ENCODE measurements around the gene FBXL2. TPM values are rescaled to one million over a fixed set of nuclear protein-coding genes. Genes with fewer than 3 reads are reported as not detected.

FBXL2 gene
- polyA plus RNA-seq, 1 experiment: 19.1 TPM

GRCh38 chr3:33313331-33313730, 36.1 kb downstream of the FBXL2 start:
- POLR2A ChIA-PET: no interaction called here
- CTCF ChIA-PET: no interaction called here
- DNase-seq (ENCODE audit: low read depth): no peak
- no peaks in the 10 kb centered on the region for H3K36me3 ChIP-seq (ENCODE audit: control insufficient read depth, insufficient read depth, low read length)
- H3K4me3 ChIP-seq (ENCODE audit: low read depth, low read length): no peak overlapping the region
- no peaks in the 10 kb centered on the region for H3K27me3 ChIP-seq (ENCODE audit: control insufficient read depth, insufficient read depth, low read length)
- TF ChIP-seq, protein P1, sequence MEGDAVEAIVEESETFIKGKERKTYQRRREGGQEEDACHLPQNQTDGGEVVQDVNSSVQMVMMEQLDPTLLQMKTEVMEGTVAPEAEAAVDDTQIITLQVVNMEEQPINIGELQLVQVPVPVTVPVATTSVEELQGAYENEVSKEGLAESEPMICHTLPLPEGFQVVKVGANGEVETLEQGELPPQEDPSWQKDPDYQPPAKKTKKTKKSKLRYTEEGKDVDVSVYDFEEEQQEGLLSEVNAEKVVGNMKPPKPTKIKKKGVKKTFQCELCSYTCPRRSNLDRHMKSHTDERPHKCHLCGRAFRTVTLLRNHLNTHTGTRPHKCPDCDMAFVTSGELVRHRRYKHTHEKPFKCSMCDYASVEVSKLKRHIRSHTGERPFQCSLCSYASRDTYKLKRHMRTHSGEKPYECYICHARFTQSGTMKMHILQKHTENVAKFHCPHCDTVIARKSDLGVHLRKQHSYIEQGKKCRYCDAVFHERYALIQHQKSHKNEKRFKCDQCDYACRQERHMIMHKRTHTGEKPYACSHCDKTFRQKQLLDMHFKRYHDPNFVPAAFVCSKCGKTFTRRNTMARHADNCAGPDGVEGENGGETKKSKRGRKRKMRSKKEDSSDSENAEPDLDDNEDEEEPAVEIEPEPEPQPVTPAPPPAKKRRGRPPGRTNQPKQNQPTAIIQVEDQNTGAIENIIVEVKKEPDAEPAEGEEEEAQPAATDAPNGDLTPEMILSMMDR (IDR thresholded peaks at IDR 0.05; ENCODE audit: insufficient read depth, low read depth, low read length): no peak

DNA sequence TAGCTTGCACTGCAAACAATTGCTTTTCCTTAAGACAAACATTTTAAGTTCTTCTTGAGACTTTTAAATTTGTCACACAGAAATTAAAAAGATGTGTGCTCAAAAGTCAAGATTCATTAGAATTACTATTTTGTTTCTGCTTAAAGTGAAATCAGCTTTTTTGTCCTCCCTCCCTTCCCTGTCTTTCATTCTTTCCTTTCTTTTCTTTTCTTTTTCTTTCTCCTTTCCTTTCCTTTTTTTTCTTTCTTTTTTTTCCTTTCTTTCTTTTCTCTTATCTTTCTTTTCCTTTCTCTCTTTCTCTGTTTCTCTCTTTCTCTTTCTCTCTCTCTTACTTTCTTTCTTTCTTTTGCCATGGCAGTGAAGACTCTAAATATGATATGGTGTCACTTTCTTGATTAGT, 37.8 kb downstream of the FBXL2 start:
- DNase-seq (ENCODE audit: low read depth): no peak
- ChIA-PET CTCF (no interaction called here), POLR2A (no interaction called here)
- H3K4me3 ChIP-seq (ENCODE audit: low read depth, low read length): no peak overlapping the region
- TF ChIP-seq, protein P1 (IDR thresholded peaks at IDR 0.05; ENCODE audit: insufficient read depth, low read depth, low read length): no peak
- no peaks in the 10 kb centered on the region for H3K27me3 ChIP-seq (ENCODE audit: control insufficient read depth, insufficient read depth, low read length)
- H3K36me3 ChIP-seq (ENCODE audit: control insufficient read depth, insufficient read depth, low read length): no peaks in the 10 kb centered on the region

GRCh38 chr3:33315826-33316225, 38.6 kb downstream of the FBXL2 start:
- CTCF ChIA-PET: no interaction called here
- Histone ChIP-seq H3K4me3 (ENCODE audit: low read depth, low read length) (no peak overlapping the region), H3K27me3 (ENCODE audit: control insufficient read depth, insufficient read depth, low read length) (no peaks in the 10 kb centered on the region), H3K36me3 (ENCODE audit: control insufficient read depth, insufficient read depth, low read length) (no peaks in the 10 kb centered on the region)
- POLR2A ChIA-PET: no interaction called here
- no peak for DNase-seq (ENCODE audit: low read depth)
- TF ChIP-seq, protein P1 (IDR thresholded peaks at IDR 0.05; ENCODE audit: insufficient read depth, low read depth, low read length): no peak

- DNase-seq (ENCODE audit: low read depth): no peak
- CTCF ChIA-PET: interaction anchor here (1.0 kb wide), 1 partner anchor 186 kb away, joined by 4 read pairs; no protein-coding TSS in a partner anchor
- no peak overlapping the region for H3K4me3 ChIP-seq (ENCODE audit: low read depth, low read length)
- TF ChIP-seq, protein P1 (IDR thresholded peaks at IDR 0.05; ENCODE audit: insufficient read depth, low read depth, low read length): no peak
- POLR2A ChIA-PET: no interaction called here
- no peaks in the 10 kb centered on the region for H3K27me3 ChIP-seq (ENCODE audit: control insufficient read depth, insufficient read depth, low read length)
- H3K36me3 ChIP-seq (ENCODE audit: control insufficient read depth, insufficient read depth, low read length): no peaks in the 10 kb centered on the region
These were observed 40.9 kb downstream of the FBXL2 start for GRCh38 chr3:33317963-33318709.

DNA sequence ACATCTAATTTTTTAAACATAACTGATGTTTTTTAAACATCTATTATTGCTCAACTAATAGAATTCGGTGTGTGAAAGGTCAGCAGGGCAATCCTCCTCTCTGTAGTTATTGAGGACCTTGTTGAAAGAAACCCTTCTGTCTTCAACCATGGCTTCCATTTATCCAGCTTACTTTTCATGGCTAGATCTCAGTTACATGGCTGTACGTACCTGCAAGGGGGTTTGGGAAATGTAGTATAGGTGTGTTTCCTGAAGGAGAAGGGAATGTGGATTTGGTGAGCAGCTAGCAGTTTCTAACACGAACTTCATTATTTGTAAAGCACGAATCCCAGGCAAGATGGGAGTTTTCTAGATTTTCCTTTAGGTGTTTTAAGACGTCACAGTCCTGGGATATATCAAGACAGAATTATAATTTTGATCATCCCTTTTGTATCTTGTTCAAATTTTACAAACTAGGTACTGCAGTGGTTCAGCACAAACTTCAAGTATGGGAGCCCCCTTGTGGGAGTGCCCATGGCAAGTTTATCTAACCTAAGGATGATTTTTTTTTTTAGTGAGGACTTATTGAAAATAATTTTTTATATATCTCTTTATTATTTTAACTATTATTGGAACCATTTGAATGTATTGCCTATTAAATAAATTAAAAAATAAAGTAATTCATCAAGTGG, 41.6 kb downstream of the FBXL2 start:
- CTCF ChIA-PET: interaction anchor here (1.0 kb wide), 1 partner anchor 187 kb away, joined by 4 read pairs; no protein-coding TSS in a partner anchor
- Histone ChIP-seq H3K36me3 (ENCODE audit: control insufficient read depth, insufficient read depth, low read length) (no peaks in the 10 kb centered on the region), H3K27me3 (ENCODE audit: control insufficient read depth, insufficient read depth, low read length) (no peaks in the 10 kb centered on the region), H3K4me3 (ENCODE audit: low read depth, low read length) (no peak overlapping the region)
- POLR2A ChIA-PET: no interaction called here
- TF ChIP-seq, protein P1 (IDR thresholded peaks at IDR 0.05; ENCODE audit: insufficient read depth, low read depth, low read length): no peak
- DNase-seq (ENCODE audit: low read depth): no peak

Data from BJ (cell line).